HG03521 (cell line): ENCODE data around the gene CAMK1.

Experiments used
- ATAC-seq: cut with Tn5 transposase; IDR thresholded peaks from one replicate; pipeline ENCODE4 v1.9.1; 2021; ENCODE audit warnings: mild to moderate bottlenecking, moderate library complexity; ENCODE audit not compliant: unreplicated experiment

Gene CAMK1

GRCh38 chr3:9743548-9743947 is 26.2 kb downstream of the CAMK1 start:
- no peak for ATAC-seq

- no peak for ATAC-seq
Observed at GRCh38 chr3:9742560-9742959, 27.2 kb downstream of the CAMK1 start.

- ATAC-seq = no peak
Observed at GRCh38 chr3:9739181-9739580, 30.6 kb downstream of the CAMK1 start.

GRCh38 chr3:9736831-9737230 is 32.9 kb downstream of the CAMK1 start:
- ATAC-seq = no peak

- no peak for ATAC-seq
Observed at GRCh38 chr3:9732740-9733115, 37.0 kb downstream of the CAMK1 start.

- ATAC-seq = peak; percentile 6
Observed at GRCh38 chr3:9732080-9732739, 37.5 kb downstream of the CAMK1 start.

GRCh38 chr3:9731206-9732079 is 38.3 kb downstream of the CAMK1 start, which contains the start of gene BRPF1:
TSS of gene BRPF1 (plus strand) at chr3:9731735. CDS start at chr3:9734141, 2,406 bp downstream.
- ATAC-seq = peak; percentile 94

- peak; percentile 35 for ATAC-seq
Observed at GRCh38 chr3:9730657-9731205, 39.0 kb downstream of the CAMK1 start.

GRCh38 chr3:9729419-9729818 is 40.3 kb downstream of the CAMK1 start:
- no peak for ATAC-seq

- ATAC-seq = no peak
Observed at GRCh38 chr3:9727743-9728142, 42.0 kb downstream of the CAMK1 start.

- ATAC-seq = no peak
Observed at GRCh38 chr3:9727041-9727595, 42.6 kb downstream of the CAMK1 start.

GRCh38 chr3:9725775-9726515 is 43.8 kb downstream of the CAMK1 start:
- ATAC-seq = no peak

- ATAC-seq = no peak
Observed at GRCh38 chr3:9721700-9722060, 48.1 kb downstream of the CAMK1 start.

- ATAC-seq = no peak
Observed at GRCh38 chr3:9721015-9721699, 48.6 kb downstream of the CAMK1 start.

- no peak for ATAC-seq
Observed at GRCh38 chr3:9718118-9718517, 51.6 kb downstream of the CAMK1 start.

GRCh38 chr3:9717563-9717962 is 52.2 kb downstream of the CAMK1 start:
- no peak for ATAC-seq

GRCh38 chr3:9716801-9717555 is 52.8 kb downstream of the CAMK1 start:
- ATAC-seq = no peak

GRCh38 chr3:9715764-9716437 is 53.8 kb downstream of the CAMK1 start:
- ATAC-seq = no peak

- ATAC-seq = no peak
Observed at GRCh38 chr3:9715136-9715535, 54.6 kb downstream of the CAMK1 start.
